Activated CD8-positive, alpha-beta memory T cell treated with anti-CD3 and anti-CD28 coated beads, Interleukin-2, amount 50 U/mL, for 24 hours (primary cell): ENCODE measurements around the gene TTN.

ENCODE experiments used
- DNase-seq: peaks from one replicate; pipeline ENCODE4 v3.0.0-alpha.2; 2020; ENCODE audit errors: extremely low read depth

The TTN gene

DNA sequence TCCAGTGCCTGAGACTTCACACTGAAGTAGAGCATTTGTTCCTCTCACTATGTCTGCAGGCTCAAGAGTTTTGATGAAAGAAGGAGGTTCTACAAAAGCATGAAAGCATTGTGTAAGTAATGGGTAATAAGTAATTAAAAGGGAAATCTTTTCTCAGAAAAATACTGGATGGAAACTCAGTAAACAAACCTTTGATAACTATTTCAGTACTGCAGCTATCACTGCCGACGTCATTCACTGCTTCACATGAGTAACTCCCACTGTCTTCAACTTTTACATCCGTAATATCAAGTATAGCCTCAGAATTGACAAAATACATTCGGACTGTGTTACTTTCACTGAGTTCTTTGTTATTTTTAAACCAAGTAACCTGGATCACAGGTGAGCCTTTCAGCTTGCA is 72.7 kb downstream of the TTN start:
- no peak for DNase-seq

DNA sequence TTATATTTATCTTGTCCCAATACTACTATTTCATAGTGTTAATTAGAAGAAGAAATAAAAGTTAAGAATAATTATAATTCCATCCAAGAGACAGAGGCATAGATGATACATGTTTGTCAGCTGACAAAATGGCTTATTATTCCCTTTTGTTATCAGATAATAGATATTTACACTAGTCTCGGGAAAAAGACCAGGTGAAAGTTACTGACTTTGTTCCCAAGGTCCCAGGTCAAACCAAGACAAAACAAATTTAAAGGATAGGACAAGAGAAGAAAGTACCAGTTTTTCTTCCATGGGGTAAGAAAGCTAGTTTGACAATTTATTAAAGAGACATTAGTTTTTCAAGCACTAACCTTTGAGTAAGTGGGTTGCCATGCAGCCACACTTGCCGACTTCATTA is 73.2 kb downstream of the TTN start:
- no peak for DNase-seq

- DNase-seq, result no peak
Observed at GRCh38 chr2:178732913-178733312, 74.3 kb downstream of the TTN start.

DNA sequence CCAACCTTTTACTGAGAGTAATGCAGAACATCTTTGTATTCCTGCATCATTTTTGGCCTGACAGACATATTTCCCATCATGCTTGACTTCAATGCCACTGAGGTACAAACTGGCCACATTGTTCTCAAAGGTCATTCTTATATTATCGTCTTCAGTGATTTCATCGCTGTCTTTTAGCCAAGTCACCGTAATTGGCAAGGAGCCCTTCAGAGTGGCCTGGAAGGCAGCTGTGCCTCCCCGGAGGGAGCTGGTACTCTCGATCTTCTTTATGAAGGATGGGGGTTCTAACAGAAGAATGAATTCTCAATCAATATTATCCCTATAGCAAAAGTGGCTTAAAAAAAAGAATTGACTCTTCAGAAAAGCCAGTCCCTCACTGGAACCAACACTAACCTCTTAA is 75.9 kb downstream of the TTN start:
- DNase-seq, result no peak

- DNase-seq, result no peak
Observed at GRCh38 chr2:178730049-178730448, 77.2 kb downstream of the TTN start.

GRCh38 chr2:178723786-178724346 is 83.4 kb downstream of the TTN start:
- DNase-seq, result no peak

DNA sequence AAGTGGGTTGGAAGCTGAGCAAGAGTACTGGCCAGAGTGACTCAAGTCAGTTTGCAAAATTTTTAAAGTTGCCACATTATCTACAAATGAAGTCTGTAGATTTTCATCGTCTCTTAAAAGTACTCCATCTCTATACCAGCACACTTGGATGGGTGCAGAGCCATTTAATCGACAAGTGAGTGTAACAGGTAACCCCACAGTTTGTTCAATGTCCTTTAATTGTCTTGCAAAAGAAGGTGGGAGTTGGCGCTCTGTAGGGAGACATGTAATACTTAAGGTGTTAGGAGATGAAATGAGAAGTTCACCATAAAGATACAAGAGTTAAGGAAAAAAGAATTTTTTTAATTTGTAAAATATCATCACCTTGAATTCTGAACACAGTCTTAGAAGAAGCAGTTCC is 84.9 kb downstream of the TTN start:
- no peak for DNase-seq

DNA sequence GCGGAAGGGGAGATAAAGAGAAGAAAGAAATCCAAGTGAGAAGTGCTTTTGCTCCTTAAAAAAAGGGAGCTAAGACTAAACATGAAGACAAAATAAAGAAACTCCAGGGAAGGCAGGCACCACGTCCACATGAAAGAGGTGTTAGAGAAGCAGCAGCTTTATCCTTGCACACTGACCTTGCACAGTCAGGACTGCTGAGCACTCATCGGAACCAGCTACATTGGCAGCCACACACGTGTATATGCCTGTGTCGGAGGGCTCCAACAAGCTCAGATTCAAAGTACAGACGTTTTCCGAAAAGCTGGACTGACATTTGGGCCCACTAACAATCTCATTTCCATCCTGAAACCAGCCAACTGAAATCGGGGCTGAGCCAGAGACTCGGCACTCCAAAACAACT is 88.2 kb downstream of the TTN start:
- no peak for DNase-seq

DNA sequence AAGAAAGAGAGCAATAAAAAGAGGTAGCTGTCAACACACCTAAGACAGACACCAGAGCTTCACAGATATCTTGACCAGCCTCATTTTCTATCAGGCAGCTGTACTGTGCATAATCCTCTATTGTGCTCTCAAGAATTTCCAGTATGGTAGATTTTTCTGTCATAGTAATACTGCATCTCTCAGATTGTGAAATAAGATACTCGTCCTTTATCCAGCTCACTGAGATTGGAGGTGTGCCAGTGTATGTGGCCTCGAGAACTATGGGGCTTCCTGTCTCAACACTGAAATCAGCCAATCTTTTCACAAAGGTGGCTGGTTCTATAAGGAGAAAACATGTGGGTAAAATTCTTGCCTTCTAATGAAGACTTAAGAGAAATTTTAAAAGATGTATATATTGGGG is 88.9 kb downstream of the TTN start:
- no peak for DNase-seq

DNA sequence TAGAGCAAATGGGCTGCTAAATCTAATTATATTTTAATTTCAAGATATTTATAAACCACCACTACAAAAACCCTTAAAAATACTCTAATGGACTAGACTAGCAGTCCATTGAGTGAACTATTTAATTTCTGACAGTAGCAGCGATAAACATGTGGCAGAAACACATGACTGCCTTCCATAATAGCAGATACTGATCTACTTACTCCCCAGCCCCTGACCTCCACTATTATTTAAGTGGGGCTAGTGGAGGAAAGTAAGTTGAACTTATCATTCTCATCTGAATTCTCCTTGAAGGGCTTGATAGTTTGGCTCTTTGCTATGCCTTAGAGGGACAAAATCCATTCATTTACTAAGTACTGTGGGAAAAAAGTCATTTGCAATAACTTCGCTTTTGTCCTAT is 90.8 kb downstream of the TTN start:
- no peak for DNase-seq

DNA sequence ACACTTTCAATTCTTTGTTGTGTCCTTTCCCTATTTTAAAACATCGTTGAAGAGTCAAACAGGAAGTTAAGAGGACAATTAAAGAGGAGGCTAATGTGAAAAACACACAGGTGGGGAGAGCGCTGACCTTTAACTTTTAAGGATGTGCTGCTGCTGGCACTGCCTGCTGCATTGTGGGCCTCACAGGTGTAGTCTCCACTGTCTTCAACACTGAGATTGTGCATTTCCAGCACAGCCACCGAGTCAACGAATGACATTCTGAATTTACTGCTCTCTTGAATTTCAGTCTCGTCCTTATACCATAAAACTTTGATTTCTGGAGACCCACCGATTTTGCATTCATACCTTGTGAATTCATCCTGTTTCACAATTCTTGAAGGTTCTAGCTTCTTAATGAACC is 91.9 kb downstream of the TTN start:
- no peak for DNase-seq

GRCh38 chr2:178707476-178707875 is 99.7 kb downstream of the TTN start:
- DNase-seq, result no peak

- no peak for DNase-seq
Observed at GRCh38 chr2:178704876-178705275, 102.3 kb downstream of the TTN start.

DNA sequence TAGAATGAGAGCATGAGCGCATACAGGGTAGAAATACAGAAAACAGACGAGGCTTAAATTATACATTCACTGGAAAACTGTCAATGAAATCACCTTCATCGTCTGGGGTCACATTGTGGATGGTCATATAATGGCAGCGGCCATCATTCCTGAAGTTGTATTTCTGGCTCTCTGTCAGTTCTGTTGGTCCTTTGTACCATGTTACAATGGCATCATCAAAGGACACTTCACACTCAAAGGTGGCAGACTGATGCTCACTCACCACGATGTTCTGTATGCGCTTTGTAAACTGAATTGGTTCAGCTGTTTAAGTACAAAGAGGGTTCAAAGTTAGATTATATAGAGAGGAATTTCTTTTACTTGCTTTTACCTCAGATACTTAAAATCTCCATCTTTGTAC is 104.9 kb downstream of the TTN start:
- DNase-seq, result no peak

DNA sequence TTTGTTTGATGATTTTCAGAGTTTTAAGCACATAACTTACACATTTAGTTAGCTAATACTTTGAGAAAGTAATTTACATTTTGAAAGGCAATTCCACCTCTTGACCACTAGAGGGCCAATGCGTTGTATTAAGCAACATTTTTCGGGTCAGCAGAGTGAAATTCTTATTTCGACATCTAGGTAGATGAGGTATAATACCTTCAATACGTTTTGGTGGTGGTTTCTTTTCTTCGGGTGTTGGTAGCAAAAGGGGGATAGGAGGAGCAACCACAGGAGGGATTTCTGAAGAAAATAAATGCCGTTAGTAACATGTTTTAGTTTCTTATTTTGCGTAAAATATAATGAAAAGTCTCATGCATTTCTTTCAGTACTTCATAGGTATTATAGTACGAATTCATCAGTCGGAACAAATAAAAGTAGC is 106.3 kb downstream of the TTN start:
- DNase-seq, result no peak

DNA sequence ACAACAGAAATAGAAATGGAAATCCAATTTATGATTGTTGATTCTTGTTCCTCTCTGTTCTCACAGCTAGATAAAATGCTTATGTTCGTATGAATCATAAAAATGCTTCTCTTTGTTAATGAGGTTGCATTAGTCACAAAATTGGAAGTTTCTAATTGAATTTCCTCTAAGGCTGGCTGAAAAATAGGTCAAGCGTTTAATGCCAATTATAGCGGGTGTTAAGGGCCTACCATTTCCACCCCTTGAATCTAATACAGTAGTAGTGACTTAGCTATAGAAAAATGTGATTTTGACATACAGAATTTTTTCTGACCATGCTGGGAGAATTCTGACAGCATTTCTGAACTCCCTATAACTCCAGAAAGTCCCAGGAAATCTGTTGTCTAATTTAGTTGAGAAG is 107.1 kb downstream of the TTN start:
- DNase-seq, result no peak

GRCh38 chr2:178692845-178693244 is 114.4 kb downstream of the TTN start:
- DNase-seq, result no peak

- DNase-seq, result no peak
Observed at GRCh38 chr2:178689808-178690207, 117.4 kb downstream of the TTN start.

DNA sequence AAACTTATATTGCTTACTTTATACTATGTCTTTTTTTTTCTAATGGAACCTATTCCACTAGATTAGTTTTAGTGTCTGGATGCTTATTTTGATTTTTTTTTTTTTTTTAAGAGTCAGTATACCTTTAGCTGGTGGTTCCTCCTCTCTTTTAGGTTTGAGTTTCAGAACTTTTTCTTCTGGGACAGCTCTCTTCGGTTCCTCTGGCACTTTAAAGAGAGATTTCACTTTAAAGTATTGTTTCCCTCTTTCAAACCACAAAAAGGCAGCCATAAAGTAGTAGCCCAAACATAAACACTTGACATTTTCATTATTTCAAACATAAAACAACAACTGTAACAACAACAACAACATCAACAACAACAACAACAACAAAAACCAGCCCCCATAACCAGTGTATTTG is 123.3 kb downstream of the TTN start:
- no peak for DNase-seq

DNA sequence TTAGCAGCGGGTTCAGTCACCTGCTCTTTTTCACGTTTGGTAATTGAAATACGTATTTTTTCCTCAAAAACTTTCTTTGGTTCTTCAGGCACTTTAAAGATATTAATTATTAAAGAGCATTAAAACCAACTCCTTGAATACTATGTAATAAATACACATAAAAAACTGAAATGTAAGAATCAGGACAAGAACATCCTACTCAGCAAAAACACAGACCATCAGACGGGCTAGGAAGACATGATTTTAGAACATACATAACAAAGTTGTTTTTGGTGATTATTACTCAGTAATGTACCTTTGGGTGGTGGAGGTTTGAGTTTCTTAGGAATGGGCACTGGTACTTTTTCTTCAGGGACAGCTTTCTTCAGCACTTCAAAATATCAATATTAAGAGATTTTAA is 126.1 kb downstream of the TTN start:
- DNase-seq, result no peak

- DNase-seq, result no peak
Observed at GRCh38 chr2:178679891-178680290, 127.3 kb downstream of the TTN start.

- no peak for DNase-seq
Observed at GRCh38 chr2:178677599-178677998, 129.6 kb downstream of the TTN start.

GRCh38 chr2:178676046-178676445 is 131.2 kb downstream of the TTN start:
- no peak for DNase-seq

GRCh38 chr2:178674122-178674521 is 133.1 kb downstream of the TTN start:
- no peak for DNase-seq

- DNase-seq, result no peak
Observed at GRCh38 chr2:178666458-178666857, 140.8 kb downstream of the TTN start.
